NCI-H2081 treated with DMSO at 0.1 percent for 48 hours (cell line): ENCODE results near the gene SPATA6L.

Source experiments
- DNase-seq: peaks from one replicate; lab custom pipeline; 2025; lab: John Stamatoyannopoulos, UW

Gene SPATA6L

GRCh38 chr9:4549751-4550295 is 116.5 kb downstream of the SPATA6L start:
- DNase-seq, result no peak

- no peak for DNase-seq
Measured at GRCh38 chr9:4548811-4549725, 117.2 kb downstream of the SPATA6L start.
